IMR-90 (cell line): Measurements from ENCODE around the gene WIPF1. TPM values are rescaled to one million over a fixed set of nuclear protein-coding genes. Genes with fewer than 3 reads are reported as not detected.

Experiments used
- ATAC-seq: fragments of 200-7000 bp; cut with Tn5 transposase; 2 replicates; pipeline ENCODE4 v1.9.1; 2020; ENCODE audit warnings: low read depth, mild to moderate bottlenecking, moderate library complexity
- BruUV-seq: library from RNA; stranded (reverse); fragments of 400-500 nt; replicated peaks from 2 replicates; lab custom pipeline; 2021; lab: Mats Ljungman, UMichigan
- CTCF ChIA-PET: fragments of 300-600 bp; formaldehyde crosslinking; extraction: SDS; loops from one replicate; lab custom pipeline; 2021; ENCODE audit warnings: antibody characterized with exemption; lab: Yijun Ruan, JAX
- POLR2A ChIA-PET: fragments of 300-600 bp; sonication (Branson Sonifier 250); formaldehyde crosslinking; loops from one replicate; lab custom pipeline; 2022; ENCODE audit warnings: antibody characterized with exemption; ENCODE audit not compliant: unreplicated experiment; lab: Charles Lee
- DNase-seq: peaks from one replicate; pipeline ENCODE4 v3.0.0; 2013
- H2AFZ ChIP-seq: replicated peaks from 2 replicates; pipeline ENCODE3; 2013; ENCODE audit warnings: low read length, mild to moderate bottlenecking; ENCODE audit not compliant: poor library complexity
- H2AK5ac ChIP-seq: 2 replicates; pipeline ENCODE4 v1.6.1; 2013; ENCODE audit warnings: low read depth, low read length, inconsistent platforms
- H2AK9ac ChIP-seq: replicated peaks from 2 replicates; pipeline ENCODE3; 2013; ENCODE audit warnings: mild to moderate bottlenecking, low read depth, low read length, moderate library complexity; ENCODE audit not compliant: poor library complexity
- H2BK120ac ChIP-seq: 2 replicates; pipeline ENCODE4 v1.6.1; 2013; ENCODE audit warnings: low read depth, low read length, inconsistent platforms
- H2BK15ac ChIP-seq: 3 replicates; pipeline ENCODE4 v1.6.1; 2013; ENCODE audit warnings: low read depth, low read length, inconsistent platforms
- H2BK20ac ChIP-seq: 2 replicates; pipeline ENCODE4 v1.6.1; 2013; ENCODE audit warnings: low read depth, mild to moderate bottlenecking, inconsistent platforms, low read length, moderate library complexity
- H2BK5ac ChIP-seq: 2 replicates; pipeline ENCODE4 v1.6.1; 2013; ENCODE audit warnings: mild to moderate bottlenecking, low read depth, low read length, inconsistent platforms; ENCODE audit not compliant: poor library complexity, severe bottlenecking
- H3K14ac ChIP-seq: replicated peaks from 2 replicates; pipeline ENCODE4 v1.6.1; 2013; ENCODE audit warnings: low read depth, low read length, inconsistent platforms
- H3K18ac ChIP-seq: 2 replicates; pipeline ENCODE4 v1.6.1; 2013; ENCODE audit warnings: low read depth, low read length, control low read depth
- H3K23ac ChIP-seq: 2 replicates; pipeline ENCODE4 v1.6.1; 2013; ENCODE audit warnings: low read depth, low read length, inconsistent platforms
- H3K27ac ChIP-seq: 2 replicates; pipeline ENCODE4 v1.5.1; 2013; ENCODE audit warnings: mild to moderate bottlenecking, control low read depth, low read length; ENCODE audit not compliant: insufficient read depth
- H3K27me3 ChIP-seq: 2 replicates; pipeline ENCODE4 v1.6.1; 2013; ENCODE audit warnings: low read length; ENCODE audit not compliant: control insufficient read depth, insufficient read depth
- H3K36me3 ChIP-seq: 2 replicates; pipeline ENCODE4 v1.6.1; 2013; ENCODE audit warnings: low read length, mixed read lengths; ENCODE audit not compliant: control insufficient read depth, insufficient read depth
- H3K4ac ChIP-seq: 2 replicates; pipeline ENCODE4 v1.6.1; 2013; ENCODE audit warnings: low read depth, low read length, inconsistent platforms
- H3K4me1 ChIP-seq: 2 replicates; pipeline ENCODE4 v1.6.1; 2013; ENCODE audit warnings: low read length, mixed read lengths; ENCODE audit not compliant: control insufficient read depth, insufficient read depth
- H3K4me2 ChIP-seq: 2 replicates; pipeline ENCODE4 v1.6.1; 2013; ENCODE audit warnings: low read depth, mild to moderate bottlenecking, control low read depth, low read length, moderate library complexity
- H3K4me3 ChIP-seq: 2 replicates; pipeline ENCODE4 v1.5.1; 2013; ENCODE audit warnings: low read depth, mild to moderate bottlenecking, control low read depth, low read length, moderate library complexity; ENCODE audit not compliant: insufficient read depth
- H3K56ac ChIP-seq: 2 replicates; pipeline ENCODE4 v1.6.1; 2013; ENCODE audit warnings: low read length, inconsistent platforms; ENCODE audit not compliant: insufficient read depth; ENCODE audit errors: extremely low read depth
- H3K79me1 ChIP-seq, 2 experiments: 2 replicates each; pipeline ENCODE4 v1.6.1; 2013; ENCODE audit warnings: low read length in 2 of 2, inconsistent platforms in 1 of 2, low read depth in 1 of 2
- H3K9ac ChIP-seq: 2 replicates; pipeline ENCODE4 v1.6.1; 2013; ENCODE audit warnings: low read depth, low read length, control low read depth
- H3K9me1 ChIP-seq: 2 replicates; pipeline ENCODE4 v1.6.1; 2013; ENCODE audit warnings: low read length, inconsistent platforms; ENCODE audit not compliant: insufficient read depth
- H3K9me3 ChIP-seq: 2 replicates; pipeline ENCODE4 v1.6.1; 2013; ENCODE audit warnings: low read length; ENCODE audit not compliant: control insufficient read depth, insufficient read depth
- H4K20me1 ChIP-seq: 2 replicates; pipeline ENCODE4 v1.6.1; 2013; ENCODE audit warnings: low read length, inconsistent platforms; ENCODE audit not compliant: insufficient read depth
- H4K5ac ChIP-seq: 2 replicates; pipeline ENCODE4 v1.6.1; 2013; ENCODE audit warnings: mild to moderate bottlenecking, low read depth, low read length, control low read depth
- H4K8ac ChIP-seq, 2 experiments: 2 replicates each; pipeline ENCODE4 v1.6.1; 2013; ENCODE audit warnings: low read depth in 2 of 2, low read length in 2 of 2, control low read depth in 1 of 2, inconsistent platforms in 1 of 2
- H4K91ac ChIP-seq: 2 replicates; pipeline ENCODE4 v1.6.1; 2013; ENCODE audit warnings: low read depth, low read length, inconsistent platforms; ENCODE audit not compliant: insufficient read depth
- BHLHE40 ChIP-seq: fragments of 150-350 bp; IDR thresholded peaks from 2 replicates; pipeline ENCODE4 v1.6.1; 2016; ENCODE audit warnings: mild to moderate bottlenecking, low read depth, low read length
- CEBPB ChIP-seq: IDR thresholded peaks from 2 replicates; pipeline ENCODE4 v1.6.1; 2012; ENCODE audit warnings: low read depth, low read length, improper control_type of control experiment
- CHD1 ChIP-seq: IDR thresholded peaks from 2 replicates; pipeline ENCODE4 v1.6.1; 2012; ENCODE audit warnings: low read depth, low read length, improper control_type of control experiment
- CTCF ChIP-seq: conservative IDR thresholded peaks from 2 replicates; pipeline ENCODE4 v1.5.1; 2012; ENCODE audit warnings: mild to moderate bottlenecking, low read depth, low read length, improper control_type of control experiment
- FOS ChIP-seq: fragments of 150-350 bp; IDR thresholded peaks from 2 replicates; pipeline ENCODE4 v1.6.1; 2016; ENCODE audit warnings: low read depth, low read length
- MAFK ChIP-seq: IDR thresholded peaks from 2 replicates; pipeline ENCODE4 v1.6.1; 2012; ENCODE audit warnings: low read depth, low read length, improper control_type of control experiment
- MAZ ChIP-seq: IDR thresholded peaks from 2 replicates; pipeline ENCODE4 v1.6.1; 2012; ENCODE audit warnings: low read depth, mild to moderate bottlenecking, low read length, improper control_type of control experiment, moderate library complexity, borderline replicate concordance
- MXI1 ChIP-seq: IDR thresholded peaks from 2 replicates; pipeline ENCODE4 v1.6.1; 2012; ENCODE audit warnings: low read depth, mild to moderate bottlenecking, low read length, moderate library complexity, borderline replicate concordance
- NFE2L2 ChIP-seq: fragments of 150-350 bp; IDR thresholded peaks from 2 replicates; pipeline ENCODE4 v1.6.1; 2016; ENCODE audit warnings: low read depth, mild to moderate bottlenecking, low read length
- POLR2A ChIP-seq: IDR thresholded peaks from 2 replicates; pipeline ENCODE4 v1.6.1; 2012; ENCODE audit warnings: mild to moderate bottlenecking, low read depth, low read length
- RAD21 ChIP-seq: IDR thresholded peaks from 2 replicates; pipeline ENCODE4 v1.6.1; 2012; ENCODE audit warnings: low read length, improper control_type of control experiment
- RCOR1 ChIP-seq: IDR thresholded peaks from 2 replicates; pipeline ENCODE4 v1.6.1; 2012; ENCODE audit warnings: mild to moderate bottlenecking, low read length, improper control_type of control experiment; ENCODE audit not compliant: insufficient replicate concordance
- RFX5 ChIP-seq: IDR thresholded peaks from 2 replicates; pipeline ENCODE4 v1.8.0; 2012; ENCODE audit warnings: low read depth, mild to moderate bottlenecking, low read length, moderate library complexity
- SMC3 ChIP-seq: fragments of 150-350 bp; IDR thresholded peaks from 2 replicates; pipeline ENCODE4 v1.6.1; 2016; ENCODE audit warnings: low read depth, mild to moderate bottlenecking, antibody characterized with exemption, low read length, moderate library complexity
- WGBS, 2 experiments: methylation state at CpG; one replicate each; pipeline versions ENCODE4 v1.1.5 to v1.1.7; 2013; ENCODE audit warnings: missing lambda C conversion rate in 2 of 2; ENCODE audit not compliant: insufficient read length in 1 of 2; ENCODE audit errors: extremely low coverage in 2 of 2; 5-methylcytosine and 5-hydroxymethylcytosine counted together
- dilution Hi-C: fragments of 300-500 bp; cut with HindIII; formaldehyde crosslinking; loops from one replicate; pipeline ENCODE4 v1.14.3; 2018; ENCODE audit warnings: low sequenced_read_pairs; ENCODE audit not compliant: unreplicated experiment
- in situ Hi-C: fragments of 300-500 bp; cut with MboI; formaldehyde crosslinking; loops from 3 replicates; pipeline ENCODE4 v1.14.3; 2019; ENCODE audit warnings: low sequenced_read_pairs, inconsistent platforms, mixed read lengths
- intact Hi-C: fragments of 100-400 bp; cut with micrococcal nuclease; formaldehyde crosslinking; loops from 2 replicates; pipeline ENCODE4 v1.10.0; 2022
- polyA plus RNA-seq, 3 experiments: library from polyadenylated mRNA; depleted of rRNA; stranded (reverse); fragments of >200 nt; gene quantifications; 2 replicates each; pipeline ENCODE4 v1.2.3, GENCODE V29; 2012; ENCODE audit warnings: low replicate concordance in 1 of 3
- total RNA-seq: library from RNA; depleted of rRNA; stranded (reverse); fragments of >200 nt; gene quantifications from 2 replicates; pipeline ENCODE4 v1.2.3, GENCODE V29; 2012
- TF ChIP-seq, protein P1 (sequence below): fragments of 150-350 bp; IDR thresholded peaks from 2 replicates; pipeline ENCODE4 v1.6.1; 2016; ENCODE audit warnings: low read depth, mild to moderate bottlenecking, low read length, moderate library complexity, borderline replicate concordance
- TF ChIP-seq, protein P2 (sequence below): fragments of 150-350 bp; IDR thresholded peaks from 2 replicates; pipeline ENCODE4 v1.6.1; 2017; ENCODE audit warnings: mild to moderate bottlenecking, antibody characterized with exemption, low read length, low read depth

WIPF1 gene
- total and polyA plus RNA-seq, 2 of the 4 experiments (the other 2 are of a cell fraction), result 2.7 to 13.5 TPM

GRCh38 chr2:174566871-174567270 is 30.7 kb downstream of the WIPF1 start:
- Histone ChIP-seq H3K18ac (no peak overlapping the region), H3K79me1 (no peaks in the 10 kb centered on the region), H3K4ac (no peak overlapping the region), H2AK5ac (no peak overlapping the region), H2AK9ac (no peak overlapping the region), H3K9me1 (no peaks in the 10 kb centered on the region; the same call in 1 of the 2 replicates), H3K9me3 (no peaks in the 10 kb centered on the region), H4K5ac (no peak overlapping the region), H3K14ac (no peak overlapping the region), H2AFZ (no peak overlapping the region), H3K9ac (no peak overlapping the region), H3K4me3 (no peak overlapping the region), H2BK120ac (no peak overlapping the region), H2BK15ac (no peak overlapping the region), H3K4me1 (no peaks in the 10 kb centered on the region), H3K56ac (no peak overlapping the region), H2BK20ac (no peak overlapping the region), H3K4me2 (no peak overlapping the region), H3K36me3 (peaks cover 24% of the 10 kb centered on the region), H3K23ac (no peak overlapping the region), H4K91ac (no peak overlapping the region), H4K8ac (no peak overlapping the region), H2BK5ac (no peak overlapping the region), H3K27ac (no peak overlapping the region), H3K27me3 (no peaks in the 10 kb centered on the region), H4K20me1 (no peaks in the 10 kb centered on the region)
- POLR2A ChIA-PET, result no interaction called here
- WGBS, 2 experiments, result 100% methylated on average over 2 of the region's 9 CpGs; no CpG with 5 or more reads in 1 of the 2 experiments
- DNase-seq (no peak), ATAC-seq (no peak)
- dilution Hi-C loops, result no loop called here
- in situ Hi-C loops, result no loop called here
- intact Hi-C loops, result no loop called here
- BruUV-seq, result no TSS peak
- CTCF ChIA-PET, result interaction anchor here (1.0 kb wide), 2 partner anchors 11 to 121 kb away, joined by 3 read pairs; no protein-coding TSS in a partner anchor
- TF ChIP-seq RAD21 (no peak), MXI1 (no peak), NFE2L2 (no peak), MAZ (no peak), CEBPB (no peak), POLR2A (no peak), MAFK (no peak), CTCF (no peak), SMC3 (no peak), FOS (no peak), RFX5 (no peak), CHD1 (no peak), RCOR1 (no peak), BHLHE40 (no peak)
- TF ChIP-seq, protein P1, sequence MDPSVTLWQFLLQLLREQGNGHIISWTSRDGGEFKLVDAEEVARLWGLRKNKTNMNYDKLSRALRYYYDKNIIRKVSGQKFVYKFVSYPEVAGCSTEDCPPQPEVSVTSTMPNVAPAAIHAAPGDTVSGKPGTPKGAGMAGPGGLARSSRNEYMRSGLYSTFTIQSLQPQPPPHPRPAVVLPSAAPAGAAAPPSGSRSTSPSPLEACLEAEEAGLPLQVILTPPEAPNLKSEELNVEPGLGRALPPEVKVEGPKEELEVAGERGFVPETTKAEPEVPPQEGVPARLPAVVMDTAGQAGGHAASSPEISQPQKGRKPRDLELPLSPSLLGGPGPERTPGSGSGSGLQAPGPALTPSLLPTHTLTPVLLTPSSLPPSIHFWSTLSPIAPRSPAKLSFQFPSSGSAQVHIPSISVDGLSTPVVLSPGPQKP, result no peak
- TF ChIP-seq, protein P2, sequence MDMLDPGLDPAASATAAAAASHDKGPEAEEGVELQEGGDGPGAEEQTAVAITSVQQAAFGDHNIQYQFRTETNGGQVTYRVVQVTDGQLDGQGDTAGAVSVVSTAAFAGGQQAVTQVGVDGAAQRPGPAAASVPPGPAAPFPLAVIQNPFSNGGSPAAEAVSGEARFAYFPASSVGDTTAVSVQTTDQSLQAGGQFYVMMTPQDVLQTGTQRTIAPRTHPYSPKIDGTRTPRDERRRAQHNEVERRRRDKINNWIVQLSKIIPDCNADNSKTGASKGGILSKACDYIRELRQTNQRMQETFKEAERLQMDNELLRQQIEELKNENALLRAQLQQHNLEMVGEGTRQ, result no peak
